Stimulated activated CD4-positive, alpha-beta T cell treated with anti-CD3 and anti-CD28 coated beads, Interleukin-1b, Interleukin-23, amount 100 ng/mL, for 48 hours (primary cell): ENCODE results near the gene CPEB4.

Source experiments
- DNase-seq: peaks from one replicate; pipeline ENCODE4 v3.0.0-alpha.2; 2020

Gene CPEB4

GRCh38 chr5:173859408-173860159, 28.6 kb upstream of the CPEB4 start:
- no peak for DNase-seq

- no peak for DNase-seq
Measured at GRCh38 chr5:173862047-173862477, 26.1 kb upstream of the CPEB4 start.

DNA sequence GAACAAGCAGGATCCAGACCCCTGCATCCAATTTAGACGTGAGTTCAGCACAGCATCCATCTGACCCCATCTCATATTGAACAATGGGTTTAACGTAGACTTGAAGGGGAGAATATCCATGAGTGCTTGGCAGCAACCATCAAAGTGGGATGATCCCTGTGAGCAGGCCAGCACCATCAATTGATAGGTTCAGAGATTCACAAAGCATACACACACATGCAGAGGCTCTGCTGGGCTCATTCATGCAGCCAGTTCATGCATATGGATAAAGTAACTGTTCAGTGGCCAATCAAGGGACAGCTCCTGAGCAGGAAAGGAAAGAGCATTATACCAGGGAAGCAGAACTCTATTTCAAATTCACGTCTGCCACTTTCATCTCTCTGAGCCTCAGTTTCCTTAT, 24.8 kb upstream of the CPEB4 start:
- no peak for DNase-seq

DNA sequence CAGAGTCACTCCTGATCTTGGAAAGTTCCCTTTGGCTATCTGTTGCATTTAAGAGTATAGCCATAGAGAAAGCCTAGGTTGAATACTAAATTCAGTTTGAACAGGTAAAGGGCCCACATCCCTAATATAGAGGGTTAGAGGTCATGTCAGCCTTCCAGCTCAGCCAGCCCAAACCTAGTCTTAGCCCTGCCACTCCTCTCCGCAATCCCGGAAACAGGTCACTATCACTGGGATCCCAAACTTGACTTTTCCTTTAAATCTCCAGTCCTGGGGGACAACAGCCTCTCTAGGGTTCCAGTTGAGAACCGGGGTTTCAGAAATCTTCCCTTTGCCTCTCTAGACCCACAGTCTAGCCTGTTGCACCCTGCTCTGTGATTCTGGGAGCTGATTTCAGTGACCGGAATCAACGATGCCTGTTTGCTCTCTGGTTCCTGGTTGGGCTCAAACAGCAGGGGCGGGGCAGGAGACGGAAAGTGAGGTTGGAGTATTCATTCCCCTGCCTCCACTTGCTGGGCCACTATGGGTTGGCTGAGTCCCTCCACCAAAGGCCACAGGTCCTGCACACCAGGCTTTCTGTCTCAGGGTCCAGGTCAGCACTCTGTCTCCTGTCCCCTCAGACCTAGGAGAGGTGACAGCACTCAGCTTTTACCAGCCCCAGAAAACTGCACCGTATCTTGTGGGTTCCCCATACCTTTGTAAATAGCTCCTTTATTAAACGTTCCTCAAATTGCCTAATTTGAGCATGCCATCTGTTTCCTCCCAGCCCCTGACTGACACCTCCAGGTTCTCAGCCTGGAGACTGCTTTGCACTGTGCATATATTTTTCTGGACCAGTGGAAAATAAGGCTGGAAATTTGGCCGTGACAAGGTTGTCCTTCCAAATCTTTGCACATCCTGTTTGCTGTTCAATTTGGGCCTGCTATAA, 23.8 kb upstream of the CPEB4 start:
- DNase-seq: no peak

DNA sequence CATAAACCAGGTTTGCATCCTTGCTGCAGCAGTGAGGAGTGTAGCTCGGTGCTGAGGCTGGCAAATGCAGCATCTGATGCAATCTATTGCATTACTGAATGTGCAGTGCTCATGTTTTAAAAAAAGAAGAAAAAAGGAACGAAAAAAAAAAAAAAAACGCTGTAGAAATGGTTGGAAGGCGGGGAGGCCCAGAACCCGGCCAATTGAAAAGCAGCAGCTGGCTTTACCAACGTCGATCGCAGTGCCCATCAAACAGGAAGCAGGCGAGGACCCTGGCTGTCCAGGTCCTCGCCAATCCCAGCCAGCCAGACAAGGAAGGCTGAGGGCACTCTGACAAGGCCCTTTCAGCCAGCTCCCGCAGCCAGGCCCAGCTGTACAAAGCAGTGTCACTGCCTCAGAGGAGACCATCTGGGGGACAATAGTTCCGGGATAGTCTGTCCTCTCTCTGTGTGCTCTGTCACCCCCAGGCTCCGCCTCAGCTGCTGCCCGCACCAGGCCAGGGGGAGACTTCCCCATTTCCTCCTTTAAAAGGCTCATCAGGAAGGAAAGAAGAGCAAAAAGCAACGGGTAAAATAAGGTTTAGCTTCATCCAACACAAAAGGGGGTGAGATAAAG, 21.8 kb upstream of the CPEB4 start:
- no peak for DNase-seq

GRCh38 chr5:173866858-173867679, 21.1 kb upstream of the CPEB4 start:
- no peak for DNase-seq

DNA sequence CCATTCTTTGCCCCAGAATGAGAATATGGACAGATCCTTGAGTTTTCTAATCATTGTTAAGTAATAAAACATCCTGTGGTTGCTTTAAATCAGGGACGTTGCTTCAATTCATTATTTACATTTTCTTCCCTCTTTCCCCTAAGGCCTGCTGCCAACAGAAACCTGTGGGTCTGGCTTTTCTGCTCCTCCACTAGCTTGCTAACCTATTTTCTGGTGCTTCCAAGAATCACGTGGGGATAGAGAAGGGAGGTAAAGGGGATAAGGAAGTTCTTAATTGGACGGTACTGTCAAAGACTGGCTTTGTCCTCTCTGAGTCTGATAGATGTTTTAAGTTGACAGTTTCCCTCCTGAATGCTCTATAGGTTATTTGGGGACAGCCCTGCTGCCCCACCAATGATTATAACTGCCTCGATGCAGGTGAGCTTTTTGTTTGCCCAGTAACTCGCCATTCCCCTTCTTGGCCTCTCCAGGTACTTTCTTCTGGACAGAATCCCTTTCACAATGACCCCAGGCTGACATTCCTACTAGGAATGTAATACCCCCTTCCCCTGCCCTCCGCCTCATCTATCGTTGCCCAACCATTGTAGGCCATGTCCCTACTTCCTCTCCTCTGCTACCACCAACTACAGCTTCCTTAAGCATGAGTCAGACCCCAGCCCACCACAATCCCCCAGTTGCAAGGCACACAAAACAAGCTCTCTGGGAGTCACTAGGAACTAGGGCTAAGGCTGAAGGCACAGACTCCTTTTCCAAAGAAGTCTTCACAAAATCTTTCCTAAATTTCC, 19.9 kb upstream of the CPEB4 start:
- no peak for DNase-seq

DNA sequence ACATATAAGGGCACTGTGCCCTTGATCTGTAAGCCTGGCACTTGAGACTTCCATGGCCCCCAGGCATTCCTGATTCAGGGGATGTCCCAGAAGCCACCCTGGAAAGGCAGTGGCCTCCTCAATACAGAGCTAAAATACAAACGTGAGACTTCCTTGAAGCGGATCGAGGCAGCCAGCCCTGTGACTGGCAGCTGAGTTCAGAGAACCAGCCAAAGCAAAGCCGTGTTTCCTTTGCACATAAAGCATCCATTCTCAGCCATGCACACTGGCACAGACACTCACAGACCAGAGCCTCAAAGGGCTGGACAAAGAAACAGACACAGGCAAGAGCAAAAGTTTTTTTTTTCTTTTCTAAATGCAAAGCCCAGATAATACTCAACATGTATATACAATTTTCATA, 18.8 kb upstream of the CPEB4 start:
- no peak for DNase-seq

DNA sequence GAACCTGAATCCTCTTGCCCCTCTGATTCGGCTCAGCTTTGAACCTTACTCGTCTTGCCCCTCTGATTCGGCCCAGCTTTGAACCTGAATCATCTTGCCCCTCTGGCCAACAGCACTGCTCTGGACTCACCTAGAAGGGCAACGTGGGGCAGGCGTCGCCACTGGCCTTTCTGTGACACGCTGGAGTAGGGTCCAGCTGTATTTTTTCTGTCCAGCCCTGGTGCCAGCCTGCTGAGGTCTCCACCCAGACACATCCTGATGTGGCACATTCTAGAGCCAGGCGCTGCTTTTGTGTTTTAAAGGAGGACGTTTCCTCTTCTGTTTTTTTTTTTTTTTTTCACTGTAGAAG, 15.2 kb upstream of the CPEB4 start:
- no peak for DNase-seq

DNA sequence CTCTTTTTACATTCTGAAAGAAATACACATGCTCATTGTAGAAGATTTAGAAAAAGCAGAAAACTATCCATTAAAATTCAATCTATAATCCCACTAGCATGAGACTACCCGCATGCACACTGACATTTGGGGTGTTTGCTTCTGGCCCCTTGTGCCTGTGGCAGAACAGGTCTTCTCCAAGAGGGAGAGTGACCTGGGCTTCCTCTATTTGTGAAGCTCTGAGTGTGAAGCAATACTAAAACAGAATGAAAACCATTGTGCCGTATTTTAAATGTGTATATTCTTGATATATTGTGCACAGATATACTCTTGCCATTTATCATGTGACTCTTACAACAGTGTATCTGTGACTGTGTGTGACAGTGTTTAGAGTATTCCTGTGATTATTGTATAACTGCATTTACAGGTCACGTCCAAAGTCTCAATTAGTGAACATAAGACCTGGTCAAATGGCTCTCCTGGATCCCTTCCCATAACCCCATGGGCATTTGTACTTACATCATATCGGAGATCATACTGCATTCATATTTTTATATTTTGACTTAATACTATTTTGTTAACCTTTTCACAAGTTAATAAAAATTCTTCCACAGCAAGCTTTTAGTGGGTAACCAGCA, 14.7 kb upstream of the CPEB4 start:
- DNase-seq: no peak

DNA sequence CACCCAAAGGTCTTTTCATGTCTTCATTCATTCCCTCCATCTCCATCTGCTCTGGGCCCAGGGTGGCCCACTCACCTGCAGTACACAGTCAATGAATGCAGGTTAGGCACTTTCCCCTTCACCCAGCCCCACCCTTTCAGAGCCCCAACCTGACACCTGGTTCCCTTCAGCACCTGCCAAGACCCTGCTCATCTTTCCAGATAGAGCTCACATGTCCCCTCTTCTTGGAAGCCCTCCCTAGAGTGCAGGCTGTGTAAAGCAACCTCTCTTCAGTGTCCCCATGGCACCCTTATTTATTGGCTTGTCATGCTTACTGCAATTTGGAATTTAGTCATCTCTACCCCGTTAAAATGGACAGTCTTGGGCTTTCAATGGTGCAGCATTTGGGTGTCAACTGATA, 13.0 kb upstream of the CPEB4 start:
- DNase-seq: no peak

GRCh38 chr5:173878224-173878967, 9.8 kb upstream of the CPEB4 start:
- DNase-seq: no peak

DNA sequence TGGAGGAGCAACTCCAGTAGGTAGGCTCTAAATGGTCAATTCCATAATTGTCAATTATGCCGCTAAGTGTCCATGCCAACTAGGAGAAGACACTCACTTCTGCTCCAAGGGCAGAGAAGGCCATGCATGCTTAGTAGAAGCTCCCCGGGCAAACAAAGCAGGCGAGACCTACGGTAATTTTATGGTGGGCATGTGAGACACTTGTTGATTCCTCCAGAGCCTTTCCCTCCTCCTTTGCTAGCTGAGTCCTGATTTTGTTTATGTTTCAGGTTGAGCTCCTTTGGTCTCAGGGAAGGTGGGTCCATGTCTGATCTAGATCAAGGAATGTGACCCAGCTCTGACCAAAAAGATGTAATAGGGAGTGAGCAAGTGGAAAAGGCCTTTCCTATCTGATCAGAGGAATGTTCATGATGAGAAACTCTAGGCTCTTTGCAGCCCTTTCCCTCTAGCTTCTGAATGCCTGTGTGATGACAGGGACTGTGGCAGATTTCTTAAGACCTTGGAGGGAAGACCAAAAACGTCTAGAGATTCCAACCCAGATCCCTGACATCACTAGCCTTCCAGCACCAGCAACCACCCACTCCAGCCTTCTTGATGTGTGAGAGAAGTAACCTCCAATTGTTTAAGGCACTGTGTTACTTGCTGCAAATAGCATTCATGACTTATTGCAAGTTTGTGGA, 7.7 kb upstream of the CPEB4 start:
- no peak for DNase-seq

- no peak for DNase-seq
Measured at GRCh38 chr5:173881811-173882575, 6.2 kb upstream of the CPEB4 start.

DNA sequence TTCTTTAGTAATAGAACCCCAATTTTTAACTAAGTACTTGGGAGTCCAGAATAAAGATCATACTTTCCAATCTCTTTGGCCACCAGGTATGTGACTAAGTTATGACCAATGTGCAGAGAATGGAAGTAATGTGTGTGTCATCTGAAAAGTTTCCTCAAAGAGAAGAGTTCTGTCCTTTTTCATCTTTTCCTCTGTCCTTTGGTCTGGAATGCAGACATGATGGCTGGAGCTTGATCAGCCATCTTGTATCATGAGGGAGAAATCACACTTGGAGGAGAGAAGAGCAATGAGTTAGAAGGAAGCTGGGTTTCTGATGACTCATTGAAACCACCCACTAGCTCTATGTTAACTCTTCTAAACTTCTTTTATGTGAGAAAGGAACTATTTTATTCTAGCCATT, 5.5 kb upstream of the CPEB4 start:
- DNase-seq: no peak

GRCh38 chr5:173883347-173883924, 4.7 kb upstream of the CPEB4 start:
- DNase-seq: no peak

- peak; percentile 10 for DNase-seq
Measured at GRCh38 chr5:173884402-173885053, 3.6 kb upstream of the CPEB4 start.

GRCh38 chr5:173885054-173885443, 3.1 kb upstream of the CPEB4 start:
- DNase-seq: no peak
